Liver (tissue), 9 donors: ENCODE data around the gene GYG2. TPM values are rescaled to one million over a fixed set of nuclear protein-coding genes. Genes with fewer than 3 reads are reported as not detected.
"Not testable (repeated sequence)": the region's sequence is repeated elsewhere in the genome, so short reads cannot be mapped to it uniquely, and the experiment has no call there.

Experiments
- DNase-seq: peaks from one replicate; pipeline ENCODE4 v3.0.0-alpha.2; 2017; ENCODE audit warnings: low spot score
- H3K27ac ChIP-seq, 2 donors: one replicate each; pipeline ENCODE4 v1.7.0; 2013; ENCODE audit warnings: inconsistent platforms in 2 of 2, low read length in 2 of 2, control low read depth in 1 of 2, low read depth in 1 of 2, mild to moderate bottlenecking in 1 of 2
- H3K27me3 ChIP-seq, 4 donors: one replicate each; pipeline versions ENCODE4 v1.6.1 to v1.7.0; 2013; ENCODE audit warnings: low read length in 3 of 4, inconsistent platforms in 1 of 4, mild to moderate bottlenecking in 1 of 4, moderate library complexity in 1 of 4; ENCODE audit not compliant: control insufficient read depth in 4 of 4, insufficient read depth in 4 of 4
- H3K36me3 ChIP-seq, 4 donors: one replicate each; pipeline versions ENCODE4 v1.6.1 to v1.7.0; 2013; ENCODE audit warnings: low read length in 3 of 4, mild to moderate bottlenecking in 3 of 4, low read depth in 1 of 4, moderate library complexity in 1 of 4; ENCODE audit not compliant: control insufficient read depth in 4 of 4, insufficient read depth in 3 of 4
- H3K4me1 ChIP-seq, 4 donors: one replicate each; pipeline versions ENCODE4 v1.6.1 to v1.7.0; 2013; ENCODE audit warnings: low read length in 3 of 4, mild to moderate bottlenecking in 3 of 4, moderate library complexity in 1 of 4; ENCODE audit not compliant: control insufficient read depth in 4 of 4, insufficient read depth in 4 of 4
- H3K4me3 ChIP-seq, 3 donors: one replicate each; pipeline versions ENCODE4 v1.6.1 to v1.7.0; 2013; ENCODE audit warnings: low read length in 3 of 3, control low read depth in 1 of 3, low read depth in 1 of 3, mild to moderate bottlenecking in 1 of 3
- H3K9ac ChIP-seq, 2 donors: one replicate each; pipeline ENCODE4 v1.7.0; 2013; ENCODE audit warnings: low read length in 2 of 2, mild to moderate bottlenecking in 2 of 2, moderate library complexity in 2 of 2, control low read depth in 1 of 2, low read depth in 1 of 2
- H3K9me3 ChIP-seq, 4 donors: one replicate each; pipeline versions ENCODE4 v1.6.1 to v1.7.0; 2013; ENCODE audit warnings: low read length in 3 of 4; ENCODE audit not compliant: control insufficient read depth in 4 of 4
- CTCF ChIP-seq: fragments of 150-350 bp; IDR thresholded peaks from 2 replicates; pipeline ENCODE4 v1.5.1; 2017; ENCODE audit warnings: improper control_type of control experiment, low read depth, low read length; ENCODE audit not compliant: missing input control
- EGR1 ChIP-seq, 2 donors: IDR thresholded peaks; 2 replicates each; pipeline ENCODE4 v1.6.1; 2016 to 2018; ENCODE audit warnings: antibody characterized with exemption in 2 of 2, low read depth in 2 of 2
- FOXA1 ChIP-seq: IDR thresholded peaks from 2 replicates; pipeline ENCODE4 v1.6.1; 2016; ENCODE audit warnings: antibody characterized with exemption
- FOXA2 ChIP-seq: IDR thresholded peaks from 2 replicates; pipeline ENCODE4 v1.6.1; 2016; ENCODE audit warnings: antibody characterized with exemption
- JUND ChIP-seq, 2 donors: IDR thresholded peaks; 2 replicates each; pipeline ENCODE4 v1.6.1; 2016; ENCODE audit warnings: antibody characterized with exemption in 2 of 2
- NR2F2 ChIP-seq: IDR thresholded peaks from 2 replicates; pipeline ENCODE4 v1.6.1; 2016; ENCODE audit warnings: antibody characterized with exemption
- RAD21 ChIP-seq, 2 donors: IDR thresholded peaks; 2 replicates each; pipeline ENCODE4 v1.6.1; 2016; ENCODE audit warnings: antibody characterized with exemption in 2 of 2, mild to moderate bottlenecking in 2 of 2
- SP1 ChIP-seq: IDR thresholded peaks from 2 replicates; pipeline ENCODE4 v1.6.1; 2018; ENCODE audit warnings: antibody characterized with exemption, mild to moderate bottlenecking
- YY1 ChIP-seq: IDR thresholded peaks from 2 replicates; pipeline ENCODE4 v1.6.1; 2016; ENCODE audit warnings: antibody characterized with exemption, mild to moderate bottlenecking
- ZBTB33 ChIP-seq: IDR thresholded peaks from 2 replicates; pipeline ENCODE4 v1.6.1; 2016; ENCODE audit warnings: antibody characterized with exemption
- WGBS: extraction: QIAGEN DNeasy Blood & Tissue Kit; methylation state at CpG from one replicate; pipeline ENCODE4 v1.1.7; 2013; 5-methylcytosine and 5-hydroxymethylcytosine counted together
- polyA plus RNA-seq, 2 donors: library from polyadenylated mRNA; stranded (reverse) in 1 of 2; unstranded in 1 of 2; fragments of 200-250 nt in 1 of 2; fragments of >200 nt in 1 of 2; fragmentation: Nextera tagmentation in 1 of 2; extraction: Ambion mirVana in 1 of 2; gene quantifications; one replicate each; pipeline versions ENCODE4 v1.2.1 to v1.2.3, GENCODE V29; 2013 to 2015
- total RNA-seq, 2 donors: library from RNA; depleted of rRNA; stranded (reverse); fragments of >200 nt; gene quantifications; one replicate each; pipeline ENCODE4 v1.2.3, GENCODE V29; 2014
- TF ChIP-seq, protein P1 (sequence below): IDR thresholded peaks from 2 replicates; pipeline ENCODE4 v1.6.1; 2016; ENCODE audit warnings: antibody characterized with exemption
- TF ChIP-seq, protein P2 (sequence below): IDR thresholded peaks from 2 replicates; pipeline ENCODE4 v1.6.1; 2016; ENCODE audit warnings: antibody characterized with exemption
- donor health status: healthy.
- donor health status: healthy.
- donor health status: healthy.
- donor health status: healthy.
- donor health status: healthy.

The GYG2 gene
- total and polyA plus RNA-seq, 4 donors: 11.3 to 32.6 (median 14.3) TPM

DNA sequence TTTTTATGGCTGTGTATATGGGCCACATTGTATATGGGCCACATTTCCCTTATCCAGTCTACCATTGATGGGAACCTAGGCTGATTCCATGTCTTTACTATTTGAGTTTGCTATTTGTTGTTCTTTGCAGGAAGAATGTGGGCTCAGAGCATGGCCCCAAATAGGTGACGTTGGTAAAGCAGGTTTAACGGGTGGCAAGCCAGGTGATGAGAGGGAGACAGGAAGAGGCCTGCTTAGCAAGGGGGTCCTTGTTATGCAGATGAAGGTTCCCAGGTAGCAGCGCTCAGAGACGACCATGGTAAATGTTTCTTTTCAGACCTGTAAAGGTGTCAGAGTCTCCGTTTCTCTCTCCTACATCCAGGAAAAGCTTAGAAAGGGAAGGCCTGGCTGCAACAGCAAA, 28.8 kb upstream of the GYG2 start:
- H3K27me3 ChIP-seq, H3K27ac ChIP-seq, H3K4me3 ChIP-seq, DNase-seq, H3K36me3 ChIP-seq, H3K9me3 ChIP-seq, H3K4me1 ChIP-seq, H3K9ac ChIP-seq: not testable (repeated sequence)
- 82% methylated on average over 5 of the region's 5 CpGs for WGBS

DNA sequence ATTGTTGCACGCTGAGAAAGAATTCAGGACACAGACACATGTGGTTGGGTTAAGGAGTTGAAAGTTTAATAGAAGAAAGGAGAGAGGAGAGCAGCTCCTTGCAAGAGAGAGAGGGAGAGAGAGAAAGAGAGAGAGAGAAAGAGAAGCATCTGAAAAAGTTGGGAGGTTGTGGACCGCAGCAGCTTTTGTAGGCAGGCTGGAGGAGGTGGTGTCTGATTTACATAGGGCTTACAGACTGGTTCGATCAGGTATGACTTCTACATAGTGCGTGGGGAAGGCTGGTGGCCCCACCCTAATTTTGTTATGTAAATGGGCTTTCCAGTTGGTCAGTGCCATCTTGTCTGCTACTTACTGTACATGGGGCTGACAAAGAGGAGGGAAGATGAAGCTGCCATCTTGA, 27.5 kb upstream of the GYG2 start:
- WGBS: 94% methylated on average over 4 of the region's 4 CpGs
- TF ChIP-seq, protein P1, sequence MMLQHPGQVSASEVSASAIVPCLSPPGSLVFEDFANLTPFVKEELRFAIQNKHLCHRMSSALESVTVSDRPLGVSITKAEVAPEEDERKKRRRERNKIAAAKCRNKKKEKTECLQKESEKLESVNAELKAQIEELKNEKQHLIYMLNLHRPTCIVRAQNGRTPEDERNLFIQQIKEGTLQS: no peak
- no peak for TF ChIP-seq YY1
- no peak for TF ChIP-seq FOXA1
- no peak for TF ChIP-seq NR2F2
- TF ChIP-seq, protein P2, sequence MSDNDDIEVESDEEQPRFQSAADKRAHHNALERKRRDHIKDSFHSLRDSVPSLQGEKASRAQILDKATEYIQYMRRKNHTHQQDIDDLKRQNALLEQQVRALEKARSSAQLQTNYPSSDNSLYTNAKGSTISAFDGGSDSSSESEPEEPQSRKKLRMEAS: no peak
- no peak for TF ChIP-seq ZBTB33
- no peak for TF ChIP-seq SP1
- no peak for TF ChIP-seq FOXA2
- no peak for TF ChIP-seq CTCF
- no peak for TF ChIP-seq EGR1 (IDR thresholded peaks at IDR 0.05; ENCODE audit: low read depth in 2 of 2)
- no peak for TF ChIP-seq RAD21 (IDR thresholded peaks at IDR 0.05)
- no peak for TF ChIP-seq JUND (IDR thresholded peaks at IDR 0.05)
- Histone ChIP-seq H3K9ac (no peak overlapping the region), H3K27ac (no peak overlapping the region), H3K9me3 (no peaks in the 10 kb centered on the region), H3K4me1 (no peaks in the 10 kb centered on the region), H3K27me3 (no peaks in the 10 kb centered on the region), H3K4me3 (no peak overlapping the region), H3K36me3 (no peaks in the 10 kb centered on the region)
- no peak for DNase-seq

- H3K4me1 ChIP-seq, H3K9me3 ChIP-seq, H3K36me3 ChIP-seq, H3K27me3 ChIP-seq, H3K27ac ChIP-seq, H3K9ac ChIP-seq, DNase-seq, H3K4me3 ChIP-seq: not testable (repeated sequence)
- WGBS: 68% methylated on average over 18 of the region's 18 CpGs
These were observed 26.2 kb upstream of the GYG2 start for GRCh38 chrX:2802376-2803090.

DNA sequence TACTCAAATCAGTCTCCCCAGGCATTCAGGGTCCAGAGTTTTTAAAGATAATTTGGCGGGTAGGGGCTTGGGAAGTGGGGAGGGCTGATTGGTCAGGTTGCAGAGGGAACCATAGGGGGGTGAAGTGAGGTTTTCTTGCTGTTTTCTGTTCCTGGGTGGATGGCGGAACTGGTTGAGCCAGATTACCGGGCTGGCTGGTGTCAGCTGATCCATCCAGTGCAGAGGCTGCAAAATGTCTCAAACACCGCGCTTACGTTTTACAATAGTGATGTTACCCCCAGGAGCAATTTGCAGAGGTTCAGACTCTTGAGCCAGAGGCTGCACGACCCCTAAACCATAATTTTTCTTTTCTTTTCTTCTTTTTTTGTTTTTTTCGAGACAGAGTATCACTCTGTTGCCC, 25.2 kb upstream of the GYG2 start:
- H3K27me3 ChIP-seq, H3K9ac ChIP-seq, H3K27ac ChIP-seq, H3K4me3 ChIP-seq, DNase-seq, H3K36me3 ChIP-seq, H3K9me3 ChIP-seq, H3K4me1 ChIP-seq: not testable (repeated sequence)
- WGBS: 85% methylated on average over 8 of the region's 8 CpGs

DNA sequence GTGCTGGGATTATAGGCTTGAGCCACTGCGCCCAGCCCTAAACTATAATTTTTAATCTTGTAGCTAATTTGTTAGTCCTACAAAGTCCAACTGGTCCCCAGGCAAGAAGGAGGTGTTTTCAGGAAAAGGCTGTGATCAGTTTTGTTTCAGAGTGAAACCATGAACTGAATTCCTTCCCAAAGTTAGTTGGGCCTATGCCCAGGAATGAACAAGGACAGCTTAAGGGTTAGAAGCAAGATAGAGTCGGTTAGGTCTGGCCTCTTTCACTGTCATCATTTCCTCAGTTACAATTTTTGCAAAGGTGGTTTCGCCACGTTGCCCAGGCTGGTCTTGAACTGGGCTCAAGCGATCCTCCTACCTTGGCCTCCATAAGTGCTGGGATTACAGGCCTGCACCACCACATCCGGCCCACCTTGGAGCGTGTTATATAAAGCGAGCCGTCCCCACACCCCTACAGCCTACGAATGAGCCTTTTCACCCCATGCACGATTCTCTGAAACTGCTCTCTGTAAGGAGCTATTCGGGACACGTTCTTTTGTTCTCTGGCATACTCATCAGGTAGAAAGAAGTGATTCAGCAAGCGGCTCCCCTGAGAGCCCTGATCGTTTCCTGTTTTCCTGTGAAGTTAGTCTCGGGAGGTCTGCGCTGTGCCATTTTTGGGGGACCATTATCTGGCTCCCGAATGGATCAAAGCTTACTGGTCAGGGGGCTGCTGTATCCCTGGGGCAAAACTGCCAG, 24.5 kb upstream of the GYG2 start:
- WGBS: 88% methylated on average over 18 of the region's 18 CpGs
- not testable (repeated sequence) for H3K9me3 ChIP-seq, H3K4me1 ChIP-seq, H3K36me3 ChIP-seq, H3K4me3 ChIP-seq, H3K27ac ChIP-seq, H3K9ac ChIP-seq, H3K27me3 ChIP-seq, DNase-seq
